NCI-H774 (cell line): ENCODE results near the gene PCDHAC2.

Experiments used
- DNase-seq: peaks from one replicate; lab custom pipeline; 2025; lab: John Stamatoyannopoulos, UW

PCDHAC2 gene, protein sequence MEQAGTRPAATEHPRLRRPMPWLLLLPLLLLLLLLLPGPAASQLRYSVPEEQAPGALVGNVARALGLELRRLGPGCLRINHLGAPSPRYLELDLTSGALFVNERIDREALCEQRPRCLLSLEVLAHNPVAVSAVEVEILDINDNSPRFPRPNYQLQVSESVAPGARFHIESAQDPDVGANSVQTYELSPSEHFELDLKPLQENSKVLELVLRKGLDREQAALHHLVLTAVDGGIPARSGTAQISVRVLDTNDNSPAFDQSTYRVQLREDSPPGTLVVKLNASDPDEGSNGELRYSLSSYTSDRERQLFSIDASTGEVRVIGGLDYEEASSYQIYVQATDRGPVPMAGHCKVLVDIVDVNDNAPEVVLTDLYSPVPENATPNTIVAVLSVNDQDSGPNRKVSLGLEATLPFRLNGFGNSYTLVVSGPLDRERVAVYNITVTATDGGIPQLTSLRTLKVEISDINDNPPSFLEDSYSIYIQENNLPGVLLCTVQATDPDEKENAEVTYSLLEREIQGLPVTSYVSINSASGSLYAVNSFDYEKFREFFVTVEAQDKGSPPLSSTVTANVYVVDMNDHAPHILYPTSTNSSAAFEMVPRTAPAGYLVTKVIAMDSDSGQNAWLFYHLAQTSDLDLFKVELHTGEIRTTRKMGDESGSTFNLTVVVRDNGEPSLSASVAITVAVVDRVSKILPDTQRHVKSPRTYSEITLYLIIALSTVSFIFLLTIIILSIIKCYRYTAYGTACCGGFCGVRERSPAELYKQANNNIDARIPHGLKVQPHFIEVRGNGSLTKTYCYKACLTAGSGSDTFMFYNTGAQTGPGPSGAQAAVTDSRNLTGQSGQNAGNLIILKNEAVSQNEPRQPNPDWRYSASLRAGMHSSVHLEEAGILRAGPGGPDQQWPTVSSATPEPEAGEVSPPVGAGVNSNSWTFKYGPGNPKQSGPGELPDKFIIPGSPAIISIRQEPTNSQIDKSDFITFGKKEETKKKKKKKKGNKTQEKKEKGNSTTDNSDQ

DNA sequence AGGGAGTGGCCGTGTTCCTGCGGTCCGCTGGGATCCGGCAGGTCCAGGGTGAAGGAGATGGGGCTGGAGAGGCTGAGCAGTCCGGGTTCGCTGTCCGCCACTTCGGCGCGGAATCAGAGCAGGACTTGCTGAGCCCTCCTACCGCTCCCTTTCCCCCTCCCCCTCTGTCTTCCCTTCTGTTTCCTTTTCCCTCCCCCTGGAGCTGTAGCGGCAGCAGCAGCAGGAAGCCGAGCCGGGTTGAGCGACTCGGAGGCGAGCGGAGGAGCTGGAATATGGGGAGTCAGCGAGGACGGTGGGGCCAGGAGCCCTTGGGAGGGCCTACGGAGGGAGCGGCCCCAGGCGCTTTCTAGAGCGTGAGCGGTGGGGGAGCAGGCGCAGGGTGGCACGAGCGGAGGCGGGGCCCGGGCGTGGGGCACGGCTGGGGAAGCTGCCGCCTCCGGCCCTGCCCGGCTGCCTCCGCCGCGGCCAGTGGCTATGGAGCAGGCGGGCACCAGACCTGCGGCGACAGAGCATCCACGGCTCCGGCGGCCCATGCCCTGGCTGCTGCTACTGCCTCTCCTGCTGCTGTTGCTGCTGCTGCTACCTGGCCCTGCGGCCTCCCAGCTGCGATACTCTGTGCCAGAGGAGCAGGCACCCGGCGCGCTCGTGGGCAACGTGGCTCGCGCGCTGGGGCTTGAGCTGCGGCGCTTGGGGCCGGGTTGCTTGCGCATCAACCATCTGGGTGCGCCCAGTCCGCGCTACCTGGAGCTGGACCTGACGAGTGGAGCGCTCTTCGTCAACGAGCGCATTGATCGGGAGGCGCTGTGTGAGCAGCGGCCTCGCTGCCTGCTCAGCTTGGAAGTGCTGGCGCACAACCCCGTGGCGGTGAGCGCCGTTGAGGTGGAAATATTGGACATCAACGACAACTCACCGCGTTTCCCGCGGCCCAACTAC, at the start of gene PCDHAC2:
Gene PCDHAC2, plus strand, starts transcription at position 184 of the 933 bp plus-strand sequence. Its CDS starts 291 bp downstream, at position 475.
- peak; percentile 56 for DNase-seq

DNA sequence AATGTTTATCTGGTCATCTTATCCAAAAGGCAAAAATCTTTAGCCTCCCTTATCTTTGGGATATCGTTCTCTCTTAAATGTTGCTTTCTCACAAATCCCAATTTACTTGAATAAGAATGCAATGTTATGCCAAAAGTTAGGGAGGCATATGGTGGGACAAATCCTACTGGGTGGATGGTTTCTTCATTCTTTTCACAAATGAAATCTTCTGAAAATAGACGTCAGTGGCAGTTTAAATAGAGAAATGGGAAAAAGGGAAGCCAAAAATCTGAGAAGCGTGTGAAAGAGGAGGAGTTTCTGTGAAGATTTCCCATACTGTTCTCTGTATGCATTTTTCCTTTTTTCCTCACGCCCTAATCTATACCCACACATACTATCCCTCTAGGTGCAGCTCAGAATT, 42.7 kb upstream of the PCDHAC2 start:
- no peak for DNase-seq

DNA sequence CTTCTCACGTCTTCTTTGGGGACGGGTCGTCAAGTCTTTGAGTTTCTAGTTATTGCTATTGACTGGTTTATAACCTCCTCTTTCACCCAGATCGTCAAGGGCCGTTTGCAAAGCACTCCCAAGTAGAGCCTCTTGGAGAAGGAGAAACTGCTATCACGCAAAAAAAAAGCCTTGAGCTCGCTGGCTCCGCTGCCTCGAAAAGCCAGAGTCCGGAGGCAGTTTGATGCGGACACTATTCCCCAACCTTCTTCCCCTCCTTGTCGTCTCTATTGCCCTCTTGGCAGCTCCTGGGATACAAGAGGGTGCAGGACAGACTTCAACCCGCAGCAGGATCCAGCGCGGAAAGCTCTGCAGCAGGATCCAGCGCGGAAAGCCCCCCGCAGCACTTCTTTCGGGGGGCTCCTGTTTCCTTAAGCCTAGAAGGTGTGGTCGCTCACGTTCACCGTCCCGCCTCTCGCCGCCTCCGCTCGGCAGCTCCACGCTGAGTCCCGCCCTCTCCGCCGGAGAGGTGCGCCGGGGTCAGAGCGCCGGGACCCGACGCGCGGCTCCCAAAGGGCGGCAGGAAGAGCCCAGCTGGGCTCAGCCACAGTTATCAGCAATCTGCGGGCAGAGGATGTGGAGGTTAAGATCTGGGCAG, 40.4 kb upstream of the PCDHAC2 start, which contains the start of gene PCDHAC1:
Gene PCDHAC1, plus strand, starts transcription at position 494 of the 637 bp plus-strand sequence. CDS start 594 bp downstream, outside the sequence.
- DNase-seq = peak; percentile 77

DNA sequence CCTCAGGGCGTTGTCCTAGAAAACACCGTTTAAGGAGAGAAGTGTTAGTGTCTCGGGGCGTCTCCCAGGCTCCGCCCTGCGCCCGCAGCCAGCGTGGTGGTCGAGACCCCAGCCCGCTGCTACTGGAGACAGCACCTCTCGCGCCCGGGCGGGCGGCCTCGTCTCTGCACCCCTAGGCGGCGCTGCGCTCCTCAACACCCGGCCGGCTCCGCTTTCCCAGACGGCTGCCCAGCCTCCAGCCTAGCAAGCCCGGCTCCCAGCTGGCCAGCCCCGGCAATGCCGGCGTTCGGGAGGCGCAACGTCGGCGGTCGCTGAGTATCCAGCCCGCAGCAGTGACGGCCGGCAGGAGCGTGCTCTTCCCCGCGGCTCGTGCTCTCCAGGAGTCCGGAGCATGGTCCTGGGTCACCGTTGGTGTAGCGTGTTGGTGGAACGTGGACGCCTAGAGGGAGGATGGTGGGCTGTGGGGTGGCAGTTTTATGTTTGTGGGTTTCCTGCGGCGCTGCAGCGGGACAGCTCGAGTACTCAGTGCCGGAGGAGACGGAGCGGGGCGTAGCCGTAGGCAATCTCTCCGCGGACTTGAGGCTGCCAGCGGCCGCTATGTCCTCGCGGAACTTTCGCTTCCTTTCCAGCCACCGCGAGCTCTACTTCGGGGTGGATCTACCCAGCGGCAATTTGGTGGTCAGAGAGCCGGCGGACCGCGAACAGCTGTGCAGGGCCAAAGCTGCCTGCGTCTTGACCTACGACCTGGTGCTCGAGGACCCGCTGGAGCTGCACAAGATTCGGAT, 39.6 kb upstream of the PCDHAC2 start:
- peak; percentile 84 for DNase-seq

DNA sequence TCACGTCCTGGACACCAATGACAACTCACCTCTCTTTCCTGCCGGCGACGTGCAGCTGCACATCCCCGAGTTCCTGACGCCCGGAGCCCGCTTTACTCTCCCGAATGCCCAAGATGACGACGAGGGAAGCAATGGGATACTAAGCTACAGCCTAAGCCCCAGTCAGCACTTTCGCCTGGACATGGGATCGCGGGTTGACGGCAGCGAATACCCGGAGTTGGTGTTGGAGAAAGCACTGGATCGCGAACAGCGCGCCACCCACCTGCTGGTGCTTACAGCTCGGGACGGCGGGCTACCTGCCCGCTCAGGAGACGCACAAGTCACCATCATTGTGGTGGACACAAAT, 39.1 kb upstream of the PCDHAC2 start:
- DNase-seq = no peak

DNA sequence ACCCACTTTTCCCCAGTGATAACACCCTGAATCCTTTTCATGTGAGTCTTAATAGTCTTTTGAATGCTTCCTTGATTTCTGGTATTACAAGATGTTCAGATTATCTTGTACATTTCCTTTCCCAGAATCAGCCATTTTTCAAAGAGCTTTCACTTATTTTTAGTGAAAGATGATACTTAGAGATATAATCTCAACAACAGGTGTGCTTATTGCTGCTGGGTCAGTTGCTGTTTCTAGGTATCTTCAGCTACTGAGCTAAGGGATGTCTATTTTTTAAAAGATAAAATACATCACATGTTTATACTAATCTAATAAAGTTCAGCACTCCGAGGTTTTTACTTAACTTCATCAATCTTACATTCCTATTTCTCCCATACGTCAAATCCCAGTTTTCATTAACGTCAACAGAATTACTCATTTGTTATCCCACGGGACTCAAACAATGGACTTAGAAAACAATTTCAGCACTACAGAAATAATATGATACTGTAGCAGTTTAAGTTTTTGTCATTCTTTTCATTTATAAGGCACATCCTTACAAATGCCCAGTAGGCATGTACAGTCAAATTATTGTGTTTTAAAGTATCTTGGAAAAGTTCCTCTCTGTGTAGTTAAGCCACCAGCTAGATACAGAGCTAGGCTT, 31.2 kb upstream of the PCDHAC2 start:
- DNase-seq = no peak

DNA sequence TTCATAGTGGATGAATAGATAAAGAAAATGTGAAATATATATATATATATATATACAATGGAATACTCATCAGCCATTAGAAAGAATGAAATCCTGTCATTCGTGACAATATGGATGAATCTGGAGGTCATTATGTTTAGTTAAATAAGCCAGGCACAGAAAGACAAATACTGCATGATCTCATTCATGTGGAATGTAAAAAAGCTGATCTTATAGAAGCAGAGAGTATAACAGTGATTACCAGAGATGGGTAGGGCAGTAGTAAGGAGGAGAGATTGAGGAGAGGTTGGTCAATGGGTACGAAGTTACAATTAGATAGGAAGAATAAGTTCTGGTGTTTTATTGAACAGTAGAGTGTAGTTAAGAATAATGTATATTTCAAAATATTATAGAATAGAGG, 19.7 kb upstream of the PCDHAC2 start:
- DNase-seq = no peak

DNA sequence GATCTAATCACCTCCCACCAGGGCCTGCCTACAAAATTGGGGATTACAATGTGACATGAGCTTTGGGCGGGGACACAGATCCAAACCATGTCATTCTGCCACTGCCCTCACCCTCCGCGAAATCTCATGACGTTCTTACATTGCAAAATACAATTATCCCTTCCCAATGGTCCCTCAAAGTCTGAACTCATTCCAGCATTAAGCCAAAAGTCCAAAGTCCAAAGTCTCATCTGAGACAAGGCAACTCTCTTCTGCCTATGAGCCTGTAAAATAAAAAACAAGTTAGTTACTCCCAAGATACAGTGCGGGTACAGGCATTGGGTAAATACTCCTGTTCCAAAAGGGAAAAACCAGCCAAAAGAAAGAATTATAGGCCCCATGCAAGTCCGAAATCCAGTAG, 14.6 kb upstream of the PCDHAC2 start:
- DNase-seq = no peak

DNA sequence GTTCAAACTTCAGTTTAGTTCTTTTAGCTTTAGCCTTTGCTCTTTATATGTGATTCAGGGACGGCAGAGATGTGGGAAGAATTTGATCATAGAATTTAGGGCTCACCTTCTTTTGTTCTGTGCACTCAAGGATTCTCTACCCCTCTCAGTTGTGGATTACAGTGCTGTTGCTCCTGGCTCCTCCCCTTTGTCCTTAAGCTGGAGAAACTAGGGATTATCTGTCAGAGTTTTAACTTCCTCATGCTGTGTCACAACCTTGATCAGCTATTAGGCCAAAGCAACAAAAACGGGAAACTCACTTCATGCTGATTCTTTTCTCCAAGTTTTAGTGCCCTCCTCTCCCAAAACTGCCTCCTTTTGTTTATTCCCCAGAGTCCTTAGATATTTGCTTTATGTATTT, 13.0 kb upstream of the PCDHAC2 start:
- DNase-seq = no peak

DNA sequence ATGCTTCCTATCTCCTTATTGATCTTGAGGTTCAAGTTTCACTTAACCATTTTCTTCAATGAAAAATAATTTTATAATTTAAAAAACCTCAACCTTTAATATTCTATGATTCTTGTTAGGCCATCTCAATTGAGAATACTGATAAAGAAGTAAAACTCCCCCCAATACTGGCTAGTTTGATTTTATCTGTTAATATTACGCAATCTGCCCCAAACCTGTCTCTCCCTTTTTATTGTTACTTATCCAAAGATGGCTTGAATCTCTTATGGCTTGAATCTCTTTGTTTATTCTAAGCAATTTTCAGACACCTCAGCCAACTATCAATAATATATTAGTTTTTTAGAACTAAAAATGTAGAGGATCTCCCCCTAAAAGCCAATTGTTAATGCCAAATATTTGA, 4.1 kb upstream of the PCDHAC2 start:
- DNase-seq = no peak

DNA sequence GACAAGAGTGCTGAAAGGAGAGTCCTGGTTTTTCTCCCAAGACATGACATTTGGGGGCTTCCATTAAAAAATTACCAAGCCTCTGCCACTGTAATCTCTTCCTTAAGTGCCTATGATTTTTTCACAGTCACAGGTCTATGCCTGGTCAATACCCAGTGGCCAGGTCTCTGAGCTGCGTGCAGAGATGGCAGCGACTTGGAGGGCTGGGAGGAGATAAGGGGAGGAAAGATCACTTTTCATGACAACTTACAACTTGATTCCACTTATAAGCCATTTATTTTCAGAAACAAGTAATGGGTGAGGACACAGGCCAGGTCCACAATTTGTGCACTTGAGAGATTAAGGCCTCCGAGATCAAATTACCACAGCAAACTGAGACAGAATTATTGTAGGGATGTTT, 1.9 kb upstream of the PCDHAC2 start:
- DNase-seq = no peak

DNA sequence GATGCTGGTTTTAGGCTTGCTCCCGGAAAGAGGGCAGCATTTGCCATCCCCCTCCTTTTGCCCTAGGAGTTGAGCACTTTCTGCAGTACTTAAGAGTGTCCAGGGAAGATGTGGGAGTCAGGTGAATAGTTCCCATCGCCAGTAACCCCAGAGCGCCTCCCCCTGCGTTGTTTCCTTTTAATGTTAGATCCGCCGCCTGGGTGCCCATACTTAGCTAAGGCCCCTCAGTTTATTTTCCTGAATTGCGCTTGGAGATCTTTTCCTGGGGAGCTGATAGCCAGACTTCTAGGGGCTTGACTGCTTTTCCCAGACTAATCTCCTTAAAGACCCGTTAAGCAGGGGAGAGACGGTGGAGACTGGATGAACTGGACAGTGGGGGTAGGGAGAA, 377 bp upstream of the PCDHAC2 start:
- DNase-seq = no peak

DNA sequence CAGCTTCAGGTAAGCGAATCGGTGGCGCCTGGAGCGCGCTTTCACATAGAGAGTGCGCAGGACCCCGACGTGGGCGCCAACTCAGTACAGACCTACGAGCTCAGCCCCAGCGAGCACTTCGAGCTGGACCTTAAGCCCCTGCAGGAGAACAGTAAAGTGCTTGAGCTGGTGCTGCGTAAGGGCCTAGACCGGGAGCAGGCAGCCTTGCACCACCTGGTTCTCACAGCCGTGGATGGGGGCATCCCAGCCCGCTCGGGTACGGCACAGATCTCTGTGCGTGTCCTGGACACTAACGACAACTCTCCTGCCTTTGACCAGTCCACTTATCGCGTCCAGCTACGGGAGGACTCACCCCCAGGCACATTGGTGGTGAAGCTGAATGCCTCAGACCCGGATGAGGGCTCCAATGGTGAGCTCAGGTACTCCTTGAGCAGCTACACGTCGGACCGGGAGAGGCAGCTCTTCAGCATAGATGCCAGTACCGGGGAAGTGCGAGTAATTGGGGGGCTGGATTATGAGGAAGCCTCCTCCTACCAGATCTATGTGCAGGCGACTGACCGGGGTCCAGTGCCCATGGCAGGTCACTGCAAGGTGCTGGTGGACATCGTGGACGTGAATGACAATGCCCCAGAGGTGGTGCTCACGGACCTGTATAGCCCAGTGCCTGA, 1.1 kb downstream of the PCDHAC2 start:
- DNase-seq = no peak

DNA sequence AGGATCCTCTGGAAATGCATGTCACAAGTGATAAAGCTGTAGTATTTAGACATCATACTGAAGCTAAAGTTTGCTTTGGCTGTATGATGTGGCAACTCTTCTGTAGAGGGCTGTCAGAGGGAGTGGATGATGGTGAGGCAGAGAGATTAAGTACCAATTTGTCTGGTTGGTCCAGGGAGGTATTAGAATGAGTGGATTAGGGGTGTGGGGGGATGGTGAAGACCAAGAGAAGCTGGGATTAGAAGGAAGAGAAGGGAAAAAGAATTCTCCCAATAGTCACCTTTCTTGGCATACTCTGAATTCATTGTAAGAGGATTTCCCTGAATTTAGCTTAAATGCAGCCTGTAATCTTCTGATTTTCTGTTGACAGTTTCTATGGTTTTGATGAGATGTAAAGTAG, 3.6 kb downstream of the PCDHAC2 start:
- DNase-seq = no peak

DNA sequence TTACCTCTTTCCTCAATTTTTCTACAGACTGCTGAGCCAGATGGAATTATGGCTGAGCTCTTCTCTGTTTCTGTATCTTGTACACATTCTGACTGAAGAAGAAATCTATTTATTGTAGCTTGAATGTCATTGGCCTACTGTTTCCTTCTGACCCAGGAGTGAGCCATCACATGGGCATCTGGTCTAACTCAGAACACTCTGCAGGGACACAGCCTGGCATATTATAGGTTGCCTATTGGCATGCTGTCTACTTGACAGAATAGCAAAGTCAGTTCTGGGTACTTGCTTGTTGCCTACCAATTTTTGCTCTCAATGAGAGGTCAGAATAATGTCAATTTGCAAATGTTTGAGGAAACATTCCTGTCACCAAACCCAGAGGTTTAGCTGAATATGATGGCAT, 7.3 kb downstream of the PCDHAC2 start:
- DNase-seq = no peak

DNA sequence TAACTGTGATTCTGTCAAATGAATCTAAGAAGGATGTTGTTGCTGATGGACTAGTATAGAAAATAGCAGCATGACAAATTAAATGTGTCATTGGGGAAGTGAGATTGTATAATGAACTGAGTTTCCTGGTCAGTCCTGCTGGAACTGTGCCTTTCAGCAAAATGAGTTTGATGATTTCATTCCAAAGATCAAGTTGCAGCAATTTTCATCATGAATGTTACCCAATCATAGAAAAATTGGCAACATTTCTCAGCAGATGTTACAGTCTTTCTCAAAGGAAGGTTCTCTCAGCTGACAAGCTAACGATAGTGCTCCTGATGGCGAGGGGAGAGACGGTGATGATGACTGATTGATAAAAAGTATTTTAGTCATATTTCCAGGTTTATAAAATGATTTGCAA, 10.7 kb downstream of the PCDHAC2 start:
- no peak for DNase-seq

DNA sequence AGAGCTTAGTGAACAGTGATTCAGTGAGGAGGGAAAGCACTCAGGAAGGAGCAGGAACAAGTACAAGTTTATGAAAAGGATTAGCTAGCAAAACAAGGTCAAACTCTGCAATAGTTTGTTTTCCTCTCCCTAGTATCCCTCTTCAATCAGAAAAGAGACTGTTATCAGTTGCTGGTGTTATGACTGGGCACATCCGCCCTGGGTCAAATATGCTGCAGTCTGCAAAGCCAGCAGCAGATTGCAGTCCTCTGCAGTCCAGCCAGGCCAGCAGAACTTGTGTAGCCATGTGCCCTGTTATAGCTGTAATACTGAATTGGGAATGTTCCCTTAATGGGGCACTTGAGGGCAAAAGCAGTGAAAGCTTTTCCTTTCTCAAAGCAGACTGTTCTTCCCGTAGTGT, 12.0 kb downstream of the PCDHAC2 start:
- DNase-seq = no peak

DNA sequence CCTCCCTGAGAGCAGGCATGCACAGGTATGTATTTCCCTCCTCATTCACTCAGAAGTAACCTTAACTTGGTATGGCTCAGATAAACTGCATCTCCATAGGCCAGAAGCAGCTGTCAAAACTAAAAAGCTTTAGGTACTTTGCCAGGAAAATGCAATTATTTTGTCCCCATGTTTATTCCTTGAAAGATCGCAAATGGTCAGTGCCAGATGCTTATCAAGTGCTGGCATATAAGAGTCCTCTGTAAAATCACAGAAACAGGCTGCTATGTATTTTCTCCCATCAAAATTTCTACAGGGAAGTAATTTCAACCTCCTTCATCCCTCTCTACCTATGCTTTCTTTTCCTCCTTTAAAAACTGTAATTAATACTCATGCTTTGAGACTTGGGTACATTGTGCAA, 12.7 kb downstream of the PCDHAC2 start:
- DNase-seq = no peak

DNA sequence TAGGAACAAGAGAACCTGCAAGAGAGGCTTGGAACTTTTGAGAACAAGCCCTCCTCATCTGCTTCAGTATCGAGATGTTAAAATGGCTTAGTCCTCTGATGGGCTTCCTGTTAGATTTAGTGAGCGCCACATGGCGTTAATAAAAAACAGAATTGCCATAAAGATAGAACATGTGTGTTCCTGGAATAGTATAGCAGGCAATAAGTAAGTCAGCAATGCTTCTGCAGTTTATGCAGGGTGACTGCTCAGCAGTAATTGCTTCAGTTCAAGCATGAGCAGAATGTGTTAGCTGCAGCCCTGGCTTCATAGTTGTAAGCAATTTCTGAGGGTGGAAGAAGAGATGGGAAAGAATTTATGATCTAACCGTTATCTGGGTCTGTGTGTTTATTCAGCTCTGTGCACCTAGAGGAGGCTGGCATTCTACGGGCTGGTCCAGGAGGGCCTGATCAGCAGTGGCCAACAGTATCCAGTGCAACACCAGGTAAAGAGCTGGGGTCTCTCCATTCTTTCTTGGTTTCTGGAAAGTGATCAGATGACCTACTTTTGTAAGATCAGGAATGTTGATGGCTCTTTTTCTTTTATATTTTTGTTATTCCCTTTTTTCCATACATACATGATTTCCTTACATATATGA, 15.9 kb downstream of the PCDHAC2 start:
- no peak for DNase-seq
